ENCODE data around the gene SPRN.
"Not testable (repeated sequence)": the region's sequence is repeated elsewhere in the genome, so short reads cannot be mapped to it uniquely, and the experiment has no call there.

Gene SPRN

DNA sequence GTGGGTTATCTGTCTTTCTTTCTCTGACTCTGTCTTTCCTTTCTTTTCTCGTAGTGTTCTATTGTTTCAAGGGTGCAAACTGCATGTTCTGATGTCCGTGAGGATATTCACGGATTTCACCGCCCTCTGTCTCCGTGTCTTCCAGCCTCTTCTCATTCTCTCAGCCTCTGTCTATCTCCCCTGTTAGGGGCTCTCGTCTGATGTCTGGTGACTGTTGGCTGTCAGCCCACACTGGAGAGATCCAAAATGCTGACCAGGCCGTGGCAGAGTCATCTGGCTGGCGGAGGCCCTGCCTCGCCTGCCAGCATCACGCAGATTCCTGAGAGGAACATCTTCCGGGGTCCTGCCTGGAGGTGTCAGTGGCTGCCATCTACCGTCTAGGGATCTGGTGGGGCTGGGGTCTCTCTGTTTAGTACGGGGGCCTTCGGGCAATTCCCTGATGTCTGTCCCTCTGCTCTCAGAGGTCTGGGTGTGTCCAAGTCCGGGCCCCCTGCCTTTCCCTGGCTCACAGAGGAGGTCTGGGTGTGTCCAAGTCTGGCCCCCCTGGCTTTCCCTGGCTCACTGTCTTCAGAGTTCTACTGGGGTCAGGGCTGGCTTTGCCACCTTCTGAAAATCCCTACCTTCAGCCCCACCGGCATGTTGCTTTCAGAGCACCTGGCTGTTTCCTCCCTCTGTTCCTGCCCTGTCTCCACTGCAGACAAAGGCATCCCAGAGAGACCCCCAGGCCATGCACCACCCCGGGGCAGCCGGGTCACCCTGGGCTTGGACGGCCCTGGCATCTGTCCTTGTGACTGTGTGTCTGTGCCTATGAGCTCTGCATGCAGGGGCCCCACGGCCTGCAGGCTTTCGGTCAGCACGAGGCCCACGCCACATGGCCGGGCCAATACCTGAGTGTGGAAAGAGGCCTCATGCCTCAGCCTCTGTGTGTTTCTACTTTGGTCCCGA is 15.4 kb upstream of the SPRN start:
- no peak for DNase-seq

DNA sequence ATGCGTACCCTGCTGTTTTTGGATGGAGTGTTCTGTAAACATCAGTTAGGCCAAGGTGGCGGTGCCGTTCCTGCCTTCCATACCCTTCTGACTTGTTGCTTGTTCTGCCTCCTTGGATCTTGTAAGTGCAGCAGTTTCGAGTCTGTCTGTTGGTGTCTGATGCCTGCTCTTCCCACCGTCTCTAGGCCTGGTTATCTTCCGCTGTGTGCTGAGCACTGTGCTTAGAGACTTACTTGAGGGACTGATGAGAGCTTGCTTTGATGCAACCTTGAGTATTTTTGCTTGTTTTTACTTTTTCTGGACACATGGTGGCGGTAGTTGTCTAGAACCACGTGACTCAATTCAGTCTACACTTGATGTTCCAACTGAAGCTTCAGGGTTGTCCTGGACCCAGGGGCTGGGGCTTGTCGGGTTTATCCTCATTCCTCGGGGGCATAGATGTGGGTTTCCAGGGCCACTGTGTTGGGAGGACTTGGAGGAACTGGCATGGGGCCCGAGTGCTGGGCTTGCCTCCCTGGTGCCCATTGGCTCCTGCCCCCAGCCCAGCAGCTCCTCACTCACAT is 14.4 kb upstream of the SPRN start:
- peak; percentile 26 for DNase-seq

DNA sequence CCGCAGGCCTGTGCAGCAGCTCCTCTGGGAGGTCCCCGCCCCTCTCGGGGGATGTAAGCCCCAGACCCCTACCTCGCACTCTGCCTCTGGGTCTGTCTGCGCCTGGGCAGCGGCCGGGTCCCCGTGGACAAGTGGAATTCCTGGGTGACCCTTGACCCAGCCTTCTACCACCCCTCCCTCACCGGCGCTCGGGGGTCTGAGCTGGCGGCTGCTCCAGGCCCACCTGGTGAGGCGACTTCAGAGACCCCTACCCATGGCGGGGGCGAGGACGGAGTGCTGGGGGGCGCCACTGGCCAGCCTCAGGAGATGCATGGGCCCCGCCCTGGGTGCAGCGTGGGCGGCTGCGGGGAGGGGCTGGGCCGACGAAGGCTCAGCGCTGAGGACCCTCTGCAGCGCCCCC is 8.4 kb upstream of the SPRN start:
- DNase-seq = not testable (repeated sequence)

DNA sequence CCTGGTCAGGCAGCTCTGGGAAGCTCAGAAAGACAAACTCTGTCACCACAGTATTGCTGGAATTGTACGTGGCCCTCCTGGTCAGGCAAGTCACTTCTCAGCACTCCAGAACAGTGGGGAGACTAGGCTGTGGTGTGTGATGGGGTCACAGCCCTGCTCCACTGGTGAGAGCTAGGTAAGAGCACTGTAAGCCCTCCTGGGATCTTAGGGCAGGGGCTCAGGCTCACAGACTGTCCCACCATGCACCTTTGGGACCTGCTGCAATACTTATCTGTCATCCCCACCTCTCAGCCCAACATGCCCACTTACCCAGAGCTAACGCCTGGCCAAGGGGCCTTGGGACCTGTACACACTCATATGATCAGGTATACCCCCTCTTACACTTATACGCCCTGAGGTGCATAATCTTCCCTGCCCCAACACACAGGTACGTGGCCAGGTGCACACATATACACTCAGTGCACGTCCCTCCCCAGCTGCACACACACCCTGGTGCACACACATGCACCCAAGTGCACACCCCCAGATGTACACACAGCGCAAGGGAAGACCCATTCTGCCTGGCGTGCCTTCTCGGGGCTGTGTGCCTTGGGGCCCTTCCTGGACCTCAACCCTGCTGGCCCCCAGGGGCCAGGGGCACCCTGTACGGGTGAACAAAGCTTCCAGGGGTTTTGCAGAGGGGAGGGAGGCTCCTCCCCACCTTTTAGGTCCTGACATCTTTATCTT is 7.6 kb upstream of the SPRN start:
- DNase-seq = not testable (repeated sequence)

DNA sequence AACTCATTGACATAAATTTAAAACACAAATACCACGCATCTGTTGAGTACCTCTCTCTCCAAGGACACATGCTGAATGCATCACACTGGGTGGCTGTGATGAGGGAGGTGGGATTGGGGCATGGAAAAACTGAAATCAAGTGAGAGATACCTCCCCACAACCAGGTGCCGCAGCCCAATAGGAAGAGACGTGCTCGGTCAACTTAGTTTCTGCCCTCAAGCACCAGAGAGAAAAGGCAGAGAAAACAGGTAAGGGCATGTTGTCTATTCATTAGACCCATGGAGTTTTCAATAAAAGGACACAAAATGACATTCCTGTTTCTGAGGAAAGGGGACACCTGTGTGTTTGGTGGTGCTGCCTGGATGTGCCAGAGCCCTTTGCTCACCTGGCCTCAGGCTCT is 5.1 kb upstream of the SPRN start:
- not testable (repeated sequence) for DNase-seq

DNA sequence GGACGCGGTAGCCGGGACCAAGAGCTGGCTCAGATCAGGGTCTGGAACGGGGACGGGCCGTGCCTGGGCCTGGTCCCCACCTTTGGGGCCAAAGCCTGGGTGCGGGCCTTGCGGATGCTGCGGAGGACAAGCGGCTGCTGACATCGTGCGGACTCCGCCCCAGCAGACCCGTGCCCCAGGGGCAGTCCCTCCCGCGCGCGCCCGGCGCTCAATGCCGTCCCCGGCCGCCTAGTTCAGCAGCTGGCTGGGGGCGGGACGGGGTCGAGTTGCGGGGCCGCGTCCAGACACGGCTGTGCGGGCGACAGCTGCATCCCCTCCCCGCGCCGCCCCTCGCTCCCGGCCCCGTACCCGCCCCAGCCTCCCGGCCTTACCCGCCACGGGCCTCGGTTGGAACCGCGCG is 323 bp downstream of the SPRN start:
- DNase-seq = not testable (repeated sequence)

DNA sequence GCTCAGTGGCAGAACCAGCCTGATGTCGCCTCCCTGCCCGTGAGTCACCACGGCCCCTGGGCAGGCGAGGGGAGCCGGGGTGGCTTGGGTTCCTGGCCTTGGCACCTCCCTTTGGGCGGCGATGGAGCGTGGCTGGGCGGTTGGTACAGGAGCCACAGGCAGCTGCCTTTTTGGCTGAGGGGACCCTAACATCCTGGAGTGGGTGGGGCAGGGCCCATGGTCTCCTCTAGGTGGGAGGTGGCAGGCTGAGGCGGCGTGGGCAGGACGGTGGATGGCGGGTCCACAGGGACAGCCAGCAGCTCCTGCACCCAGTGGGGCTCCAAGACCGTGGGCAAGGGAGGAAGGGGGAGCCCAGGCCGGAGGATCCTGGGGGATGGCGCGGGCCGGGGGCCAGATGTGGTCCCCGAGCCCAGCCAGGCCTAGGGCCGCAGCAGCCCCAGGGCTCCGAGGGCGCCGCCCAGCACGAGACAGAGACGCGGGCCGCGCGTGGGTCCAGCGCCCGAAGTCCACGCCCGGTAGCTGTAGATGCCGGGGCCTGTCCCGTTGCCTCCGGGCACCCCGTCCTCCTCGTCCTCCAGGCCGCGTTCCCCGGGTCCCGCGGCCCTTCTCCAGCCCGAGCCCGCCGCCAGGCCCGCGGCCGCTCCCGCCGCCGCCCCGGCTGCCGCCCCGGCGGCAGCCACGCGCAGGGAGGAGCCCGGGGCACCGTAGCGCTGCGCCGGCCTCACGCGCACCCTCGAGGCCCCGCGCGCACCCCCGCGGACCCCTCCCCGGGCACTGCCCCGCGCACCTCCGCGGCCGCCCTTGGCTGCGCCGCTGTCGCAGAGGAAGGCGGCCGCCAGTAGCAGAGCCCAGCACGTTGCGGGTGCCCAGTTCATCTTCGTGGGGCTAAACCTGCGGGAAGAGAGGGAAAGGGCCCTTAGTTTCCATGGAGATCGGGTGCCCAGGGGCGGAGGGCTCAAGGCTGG is 1.3 kb downstream of the SPRN start:
- no peak for DNase-seq

DNA sequence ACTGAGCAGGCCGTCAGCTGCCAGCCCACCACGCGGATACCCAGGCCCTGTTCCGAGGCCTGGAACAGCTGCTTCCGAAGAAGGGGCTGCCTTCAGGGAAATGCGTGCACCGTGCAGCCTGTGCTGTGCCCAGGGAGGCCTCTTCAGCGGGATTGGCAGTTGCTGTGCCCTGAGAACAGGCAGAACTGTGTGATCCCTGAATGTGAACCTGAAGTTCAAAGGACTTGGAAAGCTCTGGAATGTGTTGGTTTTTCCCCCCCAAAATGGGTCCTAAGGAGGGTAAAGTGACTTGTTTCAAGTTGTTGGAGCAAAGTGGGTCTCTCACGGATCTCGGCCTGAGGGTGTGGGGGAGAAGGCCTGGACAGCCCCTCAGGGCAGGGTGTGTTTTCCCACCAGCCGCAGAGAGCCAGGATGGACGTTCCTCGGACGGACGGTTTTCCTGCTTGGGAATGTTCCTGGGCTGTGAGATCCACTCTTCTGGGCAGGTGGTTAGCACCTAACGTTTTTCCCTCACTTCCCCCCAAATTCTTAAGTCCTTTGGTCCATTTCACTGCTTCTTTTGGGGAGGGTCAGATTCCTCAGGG is 2.1 kb downstream of the SPRN start:
- no peak for DNase-seq

DNA sequence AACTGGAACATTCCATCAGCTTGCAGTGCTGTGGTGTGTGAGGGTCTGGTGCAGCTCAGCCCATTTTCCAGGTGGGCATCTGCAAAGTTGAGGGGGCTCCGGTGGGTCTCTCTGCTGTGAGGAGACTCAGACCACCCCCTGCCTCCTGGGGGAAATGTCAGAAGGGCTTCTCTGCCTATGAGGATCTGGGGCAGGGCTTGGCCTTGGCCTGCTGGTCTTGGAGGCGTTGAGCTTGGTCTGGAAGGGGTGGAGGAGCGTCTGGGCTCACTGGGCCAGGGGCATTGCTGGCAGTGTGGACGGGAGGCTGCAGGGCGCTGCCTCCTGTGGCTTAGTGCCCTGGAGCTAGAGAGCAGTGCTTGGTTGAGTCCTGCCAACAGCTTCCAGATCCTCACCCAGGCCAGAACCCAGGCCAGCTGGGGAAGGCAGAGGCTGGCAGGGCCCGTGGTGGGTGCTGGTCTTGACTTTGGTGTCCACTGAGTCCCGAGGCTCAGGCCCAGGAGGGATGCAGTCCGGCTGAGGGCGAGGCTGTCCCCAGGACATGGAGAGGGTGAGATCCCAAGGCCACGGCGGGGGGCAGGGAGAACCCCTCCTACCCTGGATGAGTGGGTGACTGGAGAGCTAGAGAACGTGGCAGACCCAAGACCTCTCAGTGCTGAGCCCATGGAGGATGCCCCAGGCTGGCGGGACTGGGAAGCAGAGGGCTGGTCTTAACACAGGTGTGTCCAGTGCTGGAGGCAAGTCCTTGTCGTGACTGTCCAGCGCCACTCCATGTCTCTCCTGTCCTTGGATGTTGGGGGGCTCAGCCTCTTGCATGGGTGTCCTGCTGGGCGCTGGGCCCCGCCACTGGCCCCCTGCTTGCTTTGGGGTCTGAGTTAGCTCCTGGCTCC is 2.8 kb downstream of the SPRN start:
- DNase-seq = no peak

DNA sequence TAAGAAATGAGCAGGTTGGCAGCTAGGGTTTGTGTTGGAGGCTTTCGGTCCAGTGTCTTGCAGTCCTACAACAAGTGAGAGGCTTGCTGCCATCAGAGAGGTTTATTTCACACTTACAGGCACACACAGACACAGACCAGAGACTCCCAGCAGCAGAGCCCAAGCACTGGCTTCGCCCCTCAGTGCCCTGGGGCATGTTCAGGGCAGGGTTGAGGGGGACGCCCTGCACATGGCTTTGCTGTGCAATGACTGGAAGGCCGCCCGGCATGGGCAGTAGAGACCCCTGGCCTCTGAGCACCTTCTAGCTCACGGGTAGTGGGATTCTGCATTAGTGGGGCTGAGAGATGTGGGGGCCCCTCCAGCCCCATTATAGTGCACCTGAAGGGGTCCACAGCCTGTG is 3.8 kb downstream of the SPRN start:
- no peak for DNase-seq

DNA sequence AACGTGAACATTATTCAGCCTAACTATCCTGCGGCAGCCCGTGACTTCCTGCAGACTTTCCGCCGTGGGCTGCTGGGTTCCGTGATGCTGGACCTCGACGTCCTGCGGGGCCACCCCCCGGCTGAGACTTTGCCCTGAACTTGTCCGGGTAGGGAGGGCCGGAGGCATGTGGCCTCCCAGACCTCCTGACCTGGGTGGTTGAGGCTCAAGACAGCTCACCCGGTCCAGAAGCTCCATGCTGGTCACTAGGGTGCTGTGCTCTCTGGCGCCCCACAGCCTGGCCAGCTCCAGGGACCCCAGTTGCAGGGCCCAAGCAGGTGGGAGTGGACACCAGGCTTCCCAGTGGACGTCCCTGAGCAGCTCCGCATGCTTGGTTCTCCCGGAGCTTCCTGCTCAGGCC is 4.4 kb downstream of the SPRN start:
- no peak for DNase-seq

DNA sequence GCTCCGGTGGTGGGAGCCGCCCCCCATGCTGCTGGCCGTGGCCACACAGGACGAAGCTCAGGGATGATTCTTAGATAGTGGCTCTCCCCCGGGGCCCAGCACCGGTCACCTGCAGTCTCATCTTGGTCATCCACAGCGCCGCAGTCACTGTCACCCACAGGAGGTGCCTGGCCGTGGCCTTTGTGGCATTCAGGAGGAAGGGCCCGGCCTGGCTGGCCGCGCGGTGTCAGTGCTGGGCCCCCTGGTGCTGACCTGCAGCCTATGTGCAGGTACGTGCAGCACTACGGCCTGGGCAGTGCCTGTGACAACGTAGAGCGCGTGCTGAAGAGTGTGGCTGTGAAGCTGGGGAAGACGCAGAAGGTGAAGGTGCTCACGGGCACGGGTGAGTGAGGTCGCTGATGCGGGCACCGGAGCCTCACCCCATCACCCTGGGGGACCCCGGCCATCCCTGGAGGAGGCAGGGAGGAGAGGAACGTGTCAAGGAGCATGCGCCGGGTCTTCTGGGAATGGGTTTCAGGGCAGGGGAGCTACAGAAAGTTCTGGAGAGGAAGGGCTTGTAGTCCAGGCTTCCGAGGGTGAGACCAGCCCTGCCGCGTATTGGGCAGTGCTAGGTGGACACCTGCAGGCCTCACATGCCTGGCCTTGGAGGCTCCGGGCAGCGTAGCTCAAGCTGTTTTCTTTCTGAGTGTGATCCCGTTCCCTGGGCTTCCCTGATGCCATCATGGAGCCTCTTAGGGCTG is 5.0 kb downstream of the SPRN start:
- no peak for DNase-seq

DNA sequence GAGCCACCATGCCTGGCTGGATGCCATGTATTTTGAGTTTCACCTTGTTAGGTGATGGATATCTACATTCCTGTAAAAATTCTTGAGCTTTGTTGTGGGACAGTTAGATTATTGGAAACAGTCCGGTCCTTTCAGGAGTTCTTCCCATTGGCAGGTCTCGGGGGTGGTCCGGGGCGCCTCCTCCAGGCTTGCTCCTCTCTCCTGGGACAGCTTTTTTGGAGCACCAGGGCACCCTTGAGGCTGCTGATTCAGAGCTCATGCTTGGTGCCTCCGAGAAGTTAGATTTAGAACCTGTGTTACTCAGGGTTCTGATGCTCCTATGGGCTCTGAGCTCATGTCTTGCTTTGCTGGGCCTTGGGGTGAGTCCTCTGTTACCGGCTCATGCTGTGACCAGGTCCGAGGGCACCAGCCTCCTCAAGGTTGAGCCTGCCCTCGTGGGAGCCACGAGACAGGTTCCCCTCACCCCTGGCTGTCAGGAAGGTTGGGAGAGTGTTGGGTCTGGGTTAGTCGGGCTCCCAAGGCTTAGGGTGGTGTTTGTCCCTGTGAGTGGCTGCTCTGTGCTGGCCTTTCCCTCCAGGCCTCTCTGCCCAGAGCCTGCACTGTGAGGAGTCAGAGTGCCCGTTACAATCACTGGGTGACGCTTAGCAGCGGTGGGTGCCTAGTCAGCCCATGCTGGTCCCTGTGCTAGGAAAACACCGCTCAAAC is 6.0 kb downstream of the SPRN start:
- DNase-seq = no peak

DNA sequence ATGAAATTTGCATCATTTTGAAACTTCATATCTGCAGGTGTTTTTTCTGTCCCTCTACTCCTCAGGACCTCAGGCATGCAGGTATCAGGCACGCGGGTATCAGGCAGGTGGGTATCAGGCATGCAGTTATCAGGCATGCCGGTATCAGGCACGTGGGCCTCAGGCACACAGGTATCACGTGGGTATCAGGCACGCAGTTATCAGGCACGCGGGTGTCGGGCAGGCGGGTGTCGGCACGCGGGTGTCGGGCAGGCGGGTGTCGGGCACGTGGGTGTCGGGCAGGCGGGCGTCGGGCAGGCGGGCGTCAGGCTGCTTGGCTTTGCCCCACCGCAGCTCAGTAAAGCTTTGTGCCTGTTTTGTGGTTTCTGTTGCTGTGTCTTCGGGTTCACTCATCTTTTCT is 8.7 kb downstream of the SPRN start:
- no peak for DNase-seq

DNA sequence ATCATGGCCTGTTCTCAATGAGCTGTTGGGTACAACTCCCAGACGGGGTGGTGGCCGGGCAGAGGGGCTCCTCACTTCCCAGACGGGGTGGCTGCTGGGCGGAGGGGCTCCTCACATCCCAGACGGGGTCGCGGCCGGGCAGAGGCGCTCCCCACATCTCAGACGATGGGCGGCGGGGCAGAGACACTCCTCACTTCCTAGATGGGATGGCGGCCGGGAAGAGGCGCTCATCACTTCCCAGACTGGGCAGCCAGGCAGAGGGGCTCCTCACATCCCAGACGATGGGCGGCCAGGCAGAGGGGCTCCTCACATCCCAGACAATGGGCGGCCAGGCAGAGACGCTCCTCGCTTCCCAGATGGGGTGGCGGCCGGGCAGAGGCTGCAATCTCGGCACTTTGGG is 10.0 kb downstream of the SPRN start:
- DNase-seq = not testable (repeated sequence)

DNA sequence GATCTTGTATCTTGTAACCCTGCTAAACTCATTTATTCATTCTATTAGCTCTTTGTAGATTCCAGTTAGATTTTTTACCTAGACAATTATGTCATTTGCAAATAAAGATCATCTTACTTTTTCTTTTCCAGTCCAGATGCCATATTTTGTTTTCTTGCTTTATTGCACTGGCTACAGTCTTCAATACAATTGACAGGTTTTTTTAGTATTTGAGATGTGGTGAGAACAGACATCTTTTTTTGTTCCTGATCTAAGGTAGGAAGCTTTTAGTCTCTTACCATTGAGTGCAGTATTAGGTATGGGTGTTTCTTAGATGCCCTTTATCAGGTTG is 12.1 kb downstream of the SPRN start:
- DNase-seq = no peak

DNA sequence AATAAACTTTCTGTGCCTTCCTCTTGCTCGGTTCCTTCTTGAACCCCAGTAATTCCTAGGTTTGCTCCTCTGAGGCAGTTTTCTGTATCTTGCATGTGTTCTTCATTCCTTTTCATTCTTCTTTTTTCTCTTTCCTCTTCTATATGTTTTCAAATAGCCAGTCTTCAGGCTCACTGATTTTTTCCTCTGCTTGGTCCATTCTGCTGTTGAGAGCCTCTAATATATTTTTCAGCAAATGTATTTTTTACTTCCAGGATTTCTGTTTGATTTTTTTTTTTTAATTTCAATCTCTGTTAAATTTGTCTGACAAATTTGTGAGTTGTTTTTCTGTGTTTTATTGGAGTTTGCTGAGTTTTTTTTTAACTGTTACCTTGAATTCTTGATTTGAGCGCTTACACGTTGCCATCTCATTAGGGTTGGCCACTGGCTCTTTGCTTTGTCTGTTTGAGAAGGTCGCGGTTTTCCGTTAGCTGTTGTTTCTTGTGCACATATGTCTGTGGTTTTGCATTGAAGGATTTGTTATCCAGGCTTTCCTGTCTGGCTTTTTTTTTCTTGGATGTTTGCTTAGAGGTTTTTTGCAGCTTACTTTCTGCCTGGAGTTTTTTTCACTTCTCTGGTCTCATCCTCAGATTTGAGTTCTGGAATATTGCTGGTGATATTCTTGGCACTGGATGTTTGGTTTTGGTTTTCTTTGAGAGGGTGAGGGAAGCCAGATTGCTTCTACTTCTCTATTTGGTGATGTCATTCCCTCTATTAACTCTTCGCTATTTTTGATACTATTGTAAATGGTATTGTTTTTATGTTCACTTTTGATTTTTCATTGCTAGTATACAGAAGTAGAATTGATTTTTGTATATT is 12.7 kb downstream of the SPRN start:
- no peak for DNase-seq

DNA sequence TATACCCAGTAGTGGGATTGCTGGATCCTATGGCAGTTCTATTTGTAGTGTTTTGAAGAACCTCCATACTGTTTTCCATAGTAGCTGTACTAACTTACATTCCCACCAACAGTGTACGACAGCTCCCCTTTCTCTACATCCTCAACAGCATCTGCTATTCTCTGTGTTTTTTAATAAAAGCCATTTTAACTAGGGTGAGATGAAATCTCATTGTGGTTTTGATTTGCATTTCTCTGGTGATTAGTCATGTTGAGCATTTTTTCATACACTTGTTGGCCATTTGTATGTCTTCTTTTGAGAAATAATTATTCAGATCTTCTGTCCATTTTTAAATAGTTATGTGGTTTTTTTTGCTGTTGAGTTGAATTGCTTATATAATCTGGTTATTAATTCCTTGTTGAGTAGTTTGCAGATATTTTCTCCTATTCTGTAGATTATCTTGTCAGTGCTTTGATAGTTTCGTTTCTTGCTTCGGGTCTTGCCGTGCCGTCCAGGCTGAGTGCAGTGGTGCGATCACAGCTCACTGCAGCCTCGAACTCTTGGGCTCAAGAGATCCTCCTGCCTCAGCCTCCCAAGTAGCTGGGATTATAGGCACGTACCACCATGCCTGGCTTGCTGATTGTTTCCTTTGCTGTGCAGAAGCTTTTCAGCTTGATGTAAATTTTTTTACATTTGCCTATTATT is 18.4 kb downstream of the SPRN start:
- DNase-seq = peak; percentile 25
